ENCODE data around the gene GDF10.

Gene GDF10, protein sequence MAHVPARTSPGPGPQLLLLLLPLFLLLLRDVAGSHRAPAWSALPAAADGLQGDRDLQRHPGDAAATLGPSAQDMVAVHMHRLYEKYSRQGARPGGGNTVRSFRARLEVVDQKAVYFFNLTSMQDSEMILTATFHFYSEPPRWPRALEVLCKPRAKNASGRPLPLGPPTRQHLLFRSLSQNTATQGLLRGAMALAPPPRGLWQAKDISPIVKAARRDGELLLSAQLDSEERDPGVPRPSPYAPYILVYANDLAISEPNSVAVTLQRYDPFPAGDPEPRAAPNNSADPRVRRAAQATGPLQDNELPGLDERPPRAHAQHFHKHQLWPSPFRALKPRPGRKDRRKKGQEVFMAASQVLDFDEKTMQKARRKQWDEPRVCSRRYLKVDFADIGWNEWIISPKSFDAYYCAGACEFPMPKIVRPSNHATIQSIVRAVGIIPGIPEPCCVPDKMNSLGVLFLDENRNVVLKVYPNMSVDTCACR

DNA sequence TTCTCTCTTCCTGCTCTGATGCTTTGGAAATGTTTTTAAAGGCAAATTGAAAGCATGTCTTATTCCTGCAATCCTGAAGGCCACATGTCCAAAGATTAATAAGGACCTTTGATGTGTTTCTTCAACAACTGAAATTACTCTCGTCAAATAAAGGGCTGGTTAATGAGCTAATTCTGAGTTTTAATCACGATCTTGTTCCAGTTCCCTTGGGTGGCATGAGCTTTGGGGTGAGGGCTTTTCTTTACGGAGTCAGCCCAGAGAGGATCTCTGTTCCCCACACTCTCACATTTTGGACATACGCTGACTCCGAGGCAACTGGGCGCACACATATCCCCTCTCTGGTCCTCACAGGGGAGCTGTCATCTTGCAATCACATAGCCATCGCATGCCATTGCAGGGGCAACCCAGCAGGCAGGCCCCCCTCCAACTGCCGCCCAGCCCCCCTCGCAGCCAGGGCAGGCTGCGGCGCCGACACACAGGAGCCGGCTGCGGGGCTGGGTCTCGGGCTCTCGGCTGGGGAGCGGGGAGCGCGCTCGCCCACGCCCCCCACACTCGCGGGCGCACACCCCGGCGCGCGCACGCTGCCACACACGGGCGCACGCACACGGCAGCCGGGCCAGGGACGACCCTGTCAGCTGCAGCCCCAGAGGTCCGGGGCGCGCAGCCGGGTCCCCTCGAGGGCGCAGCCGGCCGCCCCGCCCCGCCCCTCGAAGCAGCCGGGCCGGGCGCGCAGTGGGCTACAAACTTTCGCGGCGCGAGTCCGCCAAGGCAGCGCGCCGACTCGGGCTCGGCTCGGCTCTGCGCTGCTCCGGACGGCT is at the start of gene GDF10:
Gene GDF10 (plus strand): TSS at position 587 of the 818 bp plus-strand sequence. CDS start 455 bp downstream, outside the sequence.
- no peak for DNase-seq

DNA sequence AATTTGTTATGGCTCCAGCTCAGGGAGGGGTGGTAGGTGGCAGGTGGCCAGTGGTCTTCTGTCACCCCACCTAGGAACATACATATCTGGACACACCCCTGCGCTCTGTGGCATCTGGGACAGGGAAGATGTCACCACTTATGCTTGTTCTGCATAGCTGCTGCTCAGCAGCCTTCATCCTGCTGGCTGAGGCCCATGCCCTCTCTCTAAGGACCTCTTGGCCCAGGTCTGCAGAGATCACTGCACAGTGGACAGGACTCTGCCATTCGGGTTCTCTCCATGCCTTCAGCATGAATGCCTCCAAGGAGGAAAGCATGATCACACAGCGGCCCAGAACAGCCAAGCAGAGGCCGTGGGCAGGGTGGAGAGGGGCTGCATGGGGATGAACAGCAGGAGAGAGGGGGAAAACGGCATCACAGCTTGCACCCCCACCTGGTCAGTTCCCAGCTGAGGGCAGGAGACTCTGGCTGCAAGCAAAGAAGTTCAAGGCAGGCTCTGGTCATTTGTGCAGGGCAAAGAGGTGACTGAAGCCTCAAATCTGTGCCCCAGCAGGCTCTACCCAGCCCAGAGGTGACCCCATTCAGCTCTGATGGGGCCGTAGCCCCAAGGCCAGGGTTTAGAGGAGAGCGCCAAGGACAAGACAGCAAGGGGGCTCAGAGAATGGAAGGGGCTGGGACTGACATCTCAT is 47.8 kb upstream of the GDF10 start:
- no peak for DNase-seq

DNA sequence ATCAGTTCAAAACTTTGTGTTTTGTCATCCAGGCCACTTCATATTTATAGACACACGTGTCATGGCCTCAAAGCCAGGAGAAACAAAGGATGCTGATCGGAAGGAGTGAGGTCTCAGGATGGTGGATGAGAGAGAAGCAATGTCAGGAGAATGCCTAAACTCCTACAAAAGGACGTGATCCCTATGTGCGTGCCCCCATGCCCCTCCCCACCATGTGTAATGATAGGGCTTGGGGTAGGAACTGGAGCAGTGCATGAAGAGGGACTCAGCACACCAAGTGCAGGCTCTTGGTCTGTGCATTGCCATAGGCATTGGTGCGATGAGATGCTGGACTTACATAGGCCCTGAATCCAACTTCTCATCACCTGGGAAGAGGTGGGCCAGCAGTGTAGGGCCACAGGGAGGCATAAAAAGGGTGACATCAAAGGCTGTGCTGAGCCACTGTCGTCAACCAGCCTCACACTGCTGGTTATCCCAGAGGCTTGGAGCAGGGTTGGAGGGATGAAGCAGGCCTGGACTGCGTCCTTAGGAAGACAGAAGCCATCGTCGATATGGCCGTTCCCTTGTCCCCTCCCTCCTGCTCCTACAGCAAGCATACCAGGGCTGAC is 46.9 kb upstream of the GDF10 start:
- DNase-seq, result no peak

DNA sequence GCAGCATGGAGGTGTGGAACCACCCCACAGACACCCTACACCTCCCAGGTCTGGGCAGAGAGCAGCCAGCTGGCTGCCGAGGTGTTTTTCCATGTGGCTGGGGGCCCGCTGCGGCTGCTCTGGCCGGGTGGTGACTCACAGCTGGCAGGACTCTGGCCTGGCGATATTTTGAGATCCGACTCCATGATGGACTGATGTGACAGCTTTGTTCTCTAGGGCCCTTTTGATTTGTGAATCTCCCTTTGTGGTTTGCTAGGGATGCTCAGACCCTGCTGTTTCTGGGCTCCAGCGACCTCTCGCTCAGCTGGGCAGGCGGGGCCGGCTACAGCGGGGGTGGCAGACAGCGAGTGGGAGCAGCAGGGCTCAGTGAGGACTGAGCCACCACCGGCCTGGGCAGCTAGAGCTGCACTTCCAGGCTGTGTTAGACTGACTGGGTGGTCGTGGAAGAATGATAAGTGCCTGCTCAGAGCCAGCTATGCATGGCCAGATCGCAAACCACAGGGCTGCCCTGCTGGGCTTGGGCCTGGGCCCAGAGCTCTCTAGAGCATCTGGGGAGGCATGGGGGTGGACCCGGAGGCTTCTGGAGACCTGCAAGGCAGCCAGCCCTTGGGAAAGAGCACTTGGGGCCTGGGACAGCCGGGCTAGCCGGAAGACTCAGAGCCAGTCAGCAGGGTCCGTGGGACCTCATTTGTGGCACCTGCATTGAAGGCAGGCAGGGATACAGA is 46.2 kb upstream of the GDF10 start:
- DNase-seq, result no peak

DNA sequence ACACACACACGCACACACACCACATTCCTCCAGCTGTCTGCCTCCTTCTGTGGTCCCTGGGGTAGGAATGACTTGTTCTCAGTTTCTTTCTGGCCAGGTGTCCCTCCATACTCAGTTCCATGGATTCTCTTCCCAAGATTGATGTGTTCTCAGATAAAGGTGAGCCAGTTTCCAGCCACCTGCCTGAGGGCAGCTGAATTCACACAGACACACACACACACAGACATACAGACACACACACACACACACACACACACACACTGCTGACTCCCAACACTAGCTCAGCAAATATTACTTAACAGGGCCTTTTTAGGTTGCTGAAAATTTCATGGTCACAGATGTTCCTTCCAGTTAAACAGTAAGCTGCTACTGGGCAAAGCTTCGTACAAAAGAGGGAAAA is 45.4 kb upstream of the GDF10 start:
- DNase-seq, result no peak

DNA sequence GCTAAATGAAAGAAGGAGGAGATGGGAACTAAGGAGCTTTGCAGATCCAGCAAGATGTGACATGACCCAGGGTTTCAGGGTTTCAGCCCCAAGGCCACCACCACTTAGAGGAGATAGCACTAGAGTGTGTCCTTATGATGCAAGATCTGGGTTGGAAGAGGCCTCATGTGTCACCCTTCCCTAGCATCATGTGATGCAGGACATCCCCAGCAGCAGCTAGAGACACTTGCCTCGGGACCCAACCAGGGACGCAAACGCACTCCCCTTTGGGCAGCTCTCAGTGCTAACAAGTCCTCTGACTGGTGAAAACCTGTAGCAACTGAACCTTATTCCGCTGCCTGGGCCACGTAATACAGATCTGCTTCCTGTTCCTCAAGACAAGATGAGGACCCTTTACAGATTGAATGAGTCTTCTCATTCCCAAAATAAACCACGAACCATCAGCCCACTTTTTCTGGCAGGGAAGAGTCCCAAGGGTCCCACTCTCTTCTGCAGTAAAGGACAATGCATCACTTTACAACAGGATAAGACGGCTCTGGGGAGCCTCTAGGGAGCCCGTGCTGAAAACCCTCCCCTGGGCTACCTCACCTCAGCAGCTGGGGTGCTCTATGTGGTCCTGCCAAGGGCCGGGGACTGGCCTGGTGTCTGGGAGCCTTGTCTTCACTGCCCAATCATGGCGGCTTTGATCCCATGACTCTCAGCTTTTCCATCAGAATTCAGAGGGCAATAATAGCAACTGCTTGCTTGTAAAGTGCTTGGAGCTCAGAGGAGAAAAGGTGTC is 44.8 kb upstream of the GDF10 start:
- DNase-seq, result no peak

DNA sequence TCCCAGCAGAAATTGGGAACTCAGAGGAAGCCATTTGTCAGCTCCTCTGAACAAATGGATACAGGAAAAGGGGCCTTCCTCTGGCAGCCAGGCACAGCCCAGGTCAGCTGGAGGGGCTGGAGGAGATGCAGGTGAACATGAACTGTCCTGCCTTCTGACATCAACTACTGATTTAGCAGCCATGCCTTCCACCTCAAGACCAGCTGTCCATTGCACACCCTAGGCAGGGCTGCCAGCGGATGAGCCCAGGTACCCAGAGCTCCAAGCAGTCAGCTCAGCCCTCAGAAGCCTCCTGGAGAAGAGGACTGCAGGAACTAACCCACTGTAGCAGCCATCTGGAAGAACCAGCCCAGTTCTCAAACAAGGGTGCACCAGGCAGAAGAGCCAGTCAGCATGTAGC is 44.1 kb upstream of the GDF10 start:
- DNase-seq, result no peak

DNA sequence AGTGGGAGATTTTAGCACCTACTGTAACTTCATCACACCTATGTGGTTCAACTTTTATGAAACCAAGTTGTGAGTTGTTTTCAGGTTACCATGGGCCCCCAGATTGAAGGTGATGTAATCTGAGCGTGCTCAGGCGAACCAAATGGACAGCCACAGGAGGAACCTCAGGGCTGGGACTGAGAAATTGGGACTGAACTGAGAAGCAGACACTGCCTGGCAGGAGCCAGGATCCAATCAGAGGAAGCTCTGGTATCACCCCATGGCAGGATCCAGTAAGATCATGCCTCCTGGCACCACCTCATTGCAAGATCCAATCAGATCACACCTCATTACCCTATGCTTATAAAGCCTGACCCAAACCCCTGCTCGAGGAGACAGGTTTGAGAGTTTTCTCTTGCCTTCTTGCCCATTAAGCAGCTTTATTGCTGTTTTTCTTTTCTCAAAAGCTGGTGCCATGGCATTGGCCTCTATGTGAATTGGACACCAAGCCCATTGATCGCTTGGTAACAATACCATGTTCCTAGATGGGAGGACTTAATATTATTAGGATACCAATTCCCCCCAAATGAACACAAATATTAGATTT is 43.2 kb upstream of the GDF10 start:
- no peak for DNase-seq

DNA sequence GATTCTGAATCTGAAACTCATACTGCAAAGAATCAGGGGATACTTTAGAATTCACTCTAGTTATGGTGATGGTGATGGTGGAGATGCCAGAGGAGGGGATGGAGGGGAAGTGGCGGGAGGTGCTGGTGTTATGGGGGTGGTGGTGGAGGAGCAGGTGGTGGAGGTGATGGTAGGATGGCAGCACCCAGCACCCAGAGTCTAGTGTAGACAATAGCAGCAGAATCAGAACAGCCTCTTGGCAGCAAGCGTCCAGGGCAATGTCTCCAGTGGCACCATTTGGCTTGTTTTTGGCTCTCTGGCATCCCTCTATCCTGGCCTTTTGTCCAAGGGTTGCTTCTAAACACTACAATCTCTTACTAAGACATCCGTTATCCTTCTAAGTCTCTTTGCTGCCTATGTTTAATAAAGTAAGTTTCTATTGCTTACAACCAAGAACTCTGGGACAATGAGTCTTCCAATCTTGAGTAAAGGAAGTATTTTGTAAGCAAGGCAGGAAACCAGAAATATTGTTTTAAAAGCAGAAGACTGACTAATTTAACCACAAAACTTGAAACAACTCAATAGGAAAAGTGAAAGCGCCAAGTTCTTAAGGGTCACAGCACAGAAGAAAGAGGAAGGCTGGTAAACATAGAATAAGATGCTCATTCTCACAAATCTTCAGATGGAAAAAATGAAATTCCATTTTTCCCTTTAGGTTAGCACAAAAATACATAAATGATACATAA is 42.4 kb upstream of the GDF10 start:
- no peak for DNase-seq

DNA sequence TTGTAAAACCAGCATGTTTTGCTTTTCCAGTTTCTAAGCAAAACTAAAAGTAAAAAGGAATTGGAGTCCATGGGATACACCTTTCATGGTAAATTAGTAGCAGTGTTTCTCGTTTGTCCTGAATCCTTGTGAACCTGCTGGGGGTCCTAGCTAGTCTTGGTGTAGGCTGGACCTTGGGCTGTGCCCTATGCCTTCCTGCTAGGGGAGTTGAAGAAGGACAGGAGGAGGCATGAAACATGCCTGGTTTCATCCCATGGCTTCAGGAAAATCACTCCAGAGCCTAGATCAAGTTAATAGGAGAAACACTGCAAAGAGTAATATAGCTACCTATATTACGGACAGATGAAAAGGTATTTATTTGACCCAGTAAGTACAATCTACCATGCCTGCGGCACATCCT is 41.1 kb upstream of the GDF10 start:
- DNase-seq, result no peak

DNA sequence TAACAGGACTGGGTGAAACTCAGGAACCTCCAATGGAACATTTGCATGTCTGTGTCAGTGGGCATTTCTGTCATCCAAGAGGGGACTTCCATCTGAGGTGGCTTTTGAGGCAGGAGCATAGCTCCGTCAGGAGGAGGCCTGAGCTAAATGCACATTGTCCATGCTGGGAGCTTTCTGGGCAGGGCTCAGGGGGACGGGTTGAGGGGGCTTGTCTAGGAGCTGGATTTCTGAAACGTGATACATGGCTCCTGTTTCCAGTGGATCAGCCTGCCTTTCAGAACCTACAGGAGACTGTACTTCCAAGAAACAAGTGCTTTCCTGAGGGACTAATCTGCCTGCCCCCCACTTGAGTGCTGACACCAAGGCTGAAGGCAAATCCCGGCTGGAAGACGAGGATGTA is 40.5 kb upstream of the GDF10 start:
- DNase-seq, result no peak

DNA sequence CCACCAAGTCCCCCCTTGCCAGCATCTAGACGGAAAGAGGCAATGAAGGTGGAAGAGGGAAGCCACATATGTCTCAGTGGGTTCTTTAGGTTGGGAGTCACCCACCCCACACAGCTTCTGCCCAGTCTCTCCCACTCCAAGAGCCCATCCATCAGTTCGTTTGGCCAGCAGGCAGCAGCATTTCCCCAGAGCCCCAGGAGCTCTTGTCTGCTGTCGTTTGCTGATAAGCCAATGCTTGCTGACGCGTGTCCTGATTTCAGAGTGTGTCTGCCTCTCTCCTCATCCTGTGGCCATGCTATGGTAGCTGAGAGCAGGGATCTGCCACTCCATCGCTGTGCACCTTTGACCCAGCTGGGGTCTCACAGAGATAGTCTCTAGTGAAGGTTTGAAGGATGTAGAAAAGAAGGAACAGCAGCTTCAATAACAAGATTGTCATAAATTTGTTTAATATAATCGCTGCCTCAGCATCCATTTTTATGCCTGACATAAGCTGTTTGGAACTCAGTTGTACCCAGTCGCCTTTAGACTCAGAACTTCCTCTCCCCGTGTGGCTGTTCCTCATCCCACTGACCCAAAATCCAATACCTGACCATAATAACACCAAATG is 39.4 kb upstream of the GDF10 start:
- DNase-seq, result no peak

DNA sequence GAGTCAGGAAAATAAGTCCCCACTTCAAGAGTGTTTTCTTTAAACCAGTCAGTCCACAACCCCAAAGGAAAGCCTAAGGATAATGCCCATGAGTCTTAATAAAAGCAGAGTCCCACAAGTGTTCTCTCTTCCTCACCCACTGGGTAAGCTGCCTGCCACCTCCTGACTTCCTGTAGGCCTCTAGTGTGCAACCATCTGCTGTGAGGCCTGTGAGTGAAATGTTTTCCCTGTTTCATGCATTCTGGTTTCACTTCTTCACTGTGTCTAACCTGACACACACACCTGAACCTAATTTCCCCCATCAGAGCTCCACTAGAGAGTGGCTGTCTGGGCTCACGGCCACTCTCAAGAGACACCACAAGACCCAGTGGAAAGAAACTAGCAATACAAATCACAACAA is 38.9 kb upstream of the GDF10 start:
- no peak for DNase-seq

DNA sequence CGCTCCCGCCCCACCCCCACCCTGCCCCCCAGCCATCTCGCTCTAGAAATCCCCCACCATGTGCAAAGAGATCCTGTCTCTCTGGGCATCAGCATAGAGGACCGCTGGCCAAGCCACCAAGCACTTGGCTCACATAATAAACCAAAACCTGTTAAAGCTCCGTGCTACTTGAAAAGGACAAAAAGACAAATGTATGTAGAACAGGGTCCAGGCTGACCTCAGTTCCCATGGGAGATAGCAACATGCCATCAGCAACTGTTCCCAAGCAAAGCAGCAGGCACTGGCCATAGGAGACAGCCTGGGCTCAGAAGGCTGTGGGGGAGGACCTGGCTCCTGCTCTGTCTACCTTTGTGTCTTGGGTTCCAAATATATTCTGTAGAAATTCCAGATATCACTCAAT is 38.4 kb upstream of the GDF10 start:
- no peak for DNase-seq

DNA sequence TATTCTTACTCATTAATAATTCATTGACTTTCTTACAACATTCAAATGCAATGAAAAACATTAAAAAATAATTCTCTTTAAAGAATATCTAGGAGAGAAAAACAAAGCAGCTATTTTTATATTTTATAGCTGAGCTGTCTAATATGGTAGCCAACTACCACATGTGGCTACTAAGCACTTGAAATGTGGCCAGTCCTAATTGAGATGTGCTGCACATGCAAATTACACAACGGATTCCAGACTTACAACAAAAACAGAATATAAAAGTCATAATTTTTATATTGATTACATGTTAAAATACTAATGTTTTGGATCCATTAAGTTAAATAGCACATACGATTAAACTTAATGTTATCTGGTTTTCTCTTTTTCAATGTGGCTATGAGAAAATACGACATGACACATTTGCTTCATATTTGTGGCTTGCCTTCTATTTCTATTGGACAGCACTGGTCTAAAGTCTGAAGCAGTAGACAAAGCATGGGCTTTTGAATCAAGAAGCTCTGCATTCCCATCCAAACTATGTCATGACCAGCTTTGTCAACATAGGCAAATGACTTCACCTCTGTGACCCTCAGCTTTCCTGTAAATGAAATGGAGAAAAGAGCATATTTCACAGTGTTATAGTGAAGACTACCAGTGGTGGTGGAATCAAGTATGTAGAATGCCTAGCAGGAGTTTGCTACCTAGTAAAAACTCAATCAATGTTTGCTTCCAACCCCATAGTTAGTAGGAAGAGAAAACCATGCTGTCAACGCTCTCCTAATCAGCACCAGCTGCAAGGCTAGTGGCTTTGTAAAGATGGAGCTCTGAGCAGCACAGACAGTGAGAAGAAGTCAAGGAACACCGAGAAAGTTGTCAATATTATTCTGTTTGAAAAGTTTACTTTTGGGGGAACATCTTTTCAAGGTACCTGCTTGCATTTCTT is 37.1 kb upstream of the GDF10 start:
- DNase-seq, result no peak

DNA sequence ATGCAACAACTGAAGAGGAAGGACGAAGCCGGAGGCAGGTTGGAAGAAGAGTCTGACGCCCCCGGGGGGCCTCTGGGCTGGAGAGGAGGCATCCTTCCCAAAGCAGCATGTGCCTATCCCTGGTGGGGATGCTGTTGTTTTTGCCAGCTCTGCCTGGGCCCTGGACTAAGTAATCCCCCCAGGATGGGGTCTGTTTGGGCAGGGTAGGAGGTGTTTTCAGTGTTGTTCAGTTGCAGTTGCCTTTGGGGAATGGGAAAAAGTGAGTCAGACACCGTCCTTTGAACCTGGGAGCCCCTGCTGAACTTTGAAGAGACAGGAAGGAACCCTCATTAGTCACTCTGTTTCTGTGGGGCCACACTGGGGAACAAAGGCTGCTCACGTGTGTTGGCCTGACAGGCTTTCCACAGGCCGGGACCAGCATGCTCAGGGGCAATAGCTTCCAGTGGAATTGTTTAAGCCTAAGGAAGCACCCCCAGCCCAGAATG is 35.2 kb upstream of the GDF10 start:
- DNase-seq, result no peak

DNA sequence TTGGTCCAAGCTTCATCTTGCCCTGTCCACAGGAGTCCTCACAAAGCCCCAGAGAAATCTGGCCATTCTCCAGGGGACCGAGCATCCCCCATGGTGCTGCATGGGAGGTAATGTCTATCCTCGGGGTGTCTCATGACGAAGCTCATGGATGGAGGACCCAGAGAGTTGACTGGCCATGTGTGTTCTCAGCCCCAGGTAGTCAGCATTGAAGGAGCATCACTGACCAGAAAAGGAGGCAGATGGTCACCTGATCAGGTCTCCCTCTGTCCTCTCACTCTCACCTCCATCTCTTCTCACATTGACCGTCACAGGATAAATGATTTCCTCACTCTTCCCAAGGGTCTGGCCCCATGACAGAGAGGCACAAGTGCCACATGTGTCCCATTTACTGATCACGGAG is 33.4 kb upstream of the GDF10 start:
- no peak for DNase-seq

DNA sequence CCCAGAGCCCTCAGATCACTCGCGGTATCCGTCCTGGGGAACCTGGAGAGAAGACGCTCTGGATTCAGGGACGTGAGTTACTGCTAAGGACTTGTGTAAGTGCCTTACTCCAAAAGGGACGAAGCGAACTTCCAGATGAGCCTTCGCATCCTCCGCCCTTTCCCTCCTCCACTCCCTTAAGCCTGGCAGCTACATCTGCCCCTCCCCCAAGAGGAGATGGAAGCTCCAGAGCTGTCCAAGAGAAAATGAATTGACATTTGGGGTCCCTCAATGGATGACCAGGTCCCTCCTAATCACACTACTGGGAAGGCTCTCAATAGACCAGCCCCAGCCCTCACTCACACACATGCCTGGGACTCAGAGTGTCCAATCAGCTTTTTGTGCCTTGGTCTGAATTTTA is 31.3 kb upstream of the GDF10 start:
- no peak for DNase-seq

DNA sequence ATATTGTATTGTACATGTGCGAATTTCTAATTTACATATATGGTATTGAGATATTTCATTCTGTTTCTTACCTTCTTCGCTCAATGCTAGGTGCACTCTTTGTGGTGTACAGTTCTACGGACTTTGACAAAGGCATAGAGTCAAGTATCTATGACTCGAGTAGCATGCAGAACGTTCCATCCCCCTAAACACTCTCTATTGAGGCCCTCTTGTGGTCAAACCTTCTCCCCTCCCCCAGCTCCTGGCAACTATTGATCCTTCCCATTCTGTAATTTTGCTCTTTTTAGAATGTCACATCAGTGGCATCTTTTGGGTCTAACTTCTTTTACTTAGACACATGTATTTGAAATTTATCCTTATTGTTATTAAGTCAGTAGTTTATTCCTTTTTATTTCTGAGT is 30.7 kb upstream of the GDF10 start:
- no peak for DNase-seq

All from activated CD4-positive, CD25-positive, alpha-beta regulatory T cell treated with anti-CD3 and anti-CD28 coated beads, Interleukin-2, amount 50 U/mL, for 72 hours (primary cell).